Measurements from ENCODE around the gene MAPK4. TPM values are rescaled to one million over a fixed set of nuclear protein-coding genes. Genes with fewer than 3 reads are reported as not detected.

Gene MAPK4
- total RNA-seq, 1 donor from 2014 or later, result 2.2 TPM

DNA sequence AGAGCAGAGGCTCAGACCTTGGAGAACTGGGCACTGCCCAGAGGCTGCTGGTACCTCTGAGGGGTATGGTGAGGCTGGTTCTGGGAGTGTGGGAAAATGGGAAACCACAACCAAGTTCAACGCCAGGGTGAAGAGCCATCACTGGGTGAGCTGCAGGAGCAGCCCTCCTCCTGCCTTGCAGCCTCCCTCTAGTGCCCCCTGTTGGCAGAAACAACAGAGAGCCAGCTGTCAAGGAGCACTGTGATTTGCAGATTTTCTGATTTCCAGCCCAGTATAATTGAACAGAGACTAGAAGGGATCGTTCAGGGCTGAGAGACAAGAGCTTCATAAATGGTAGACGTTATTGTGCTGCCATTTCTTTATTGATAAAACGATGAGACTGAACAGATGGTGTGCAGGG lies 50.5 kb downstream of the MAPK4 start:
- no peaks in the 10 kb centered on the region for H3K27me3 ChIP-seq
- TF ChIP-seq, protein P1, sequence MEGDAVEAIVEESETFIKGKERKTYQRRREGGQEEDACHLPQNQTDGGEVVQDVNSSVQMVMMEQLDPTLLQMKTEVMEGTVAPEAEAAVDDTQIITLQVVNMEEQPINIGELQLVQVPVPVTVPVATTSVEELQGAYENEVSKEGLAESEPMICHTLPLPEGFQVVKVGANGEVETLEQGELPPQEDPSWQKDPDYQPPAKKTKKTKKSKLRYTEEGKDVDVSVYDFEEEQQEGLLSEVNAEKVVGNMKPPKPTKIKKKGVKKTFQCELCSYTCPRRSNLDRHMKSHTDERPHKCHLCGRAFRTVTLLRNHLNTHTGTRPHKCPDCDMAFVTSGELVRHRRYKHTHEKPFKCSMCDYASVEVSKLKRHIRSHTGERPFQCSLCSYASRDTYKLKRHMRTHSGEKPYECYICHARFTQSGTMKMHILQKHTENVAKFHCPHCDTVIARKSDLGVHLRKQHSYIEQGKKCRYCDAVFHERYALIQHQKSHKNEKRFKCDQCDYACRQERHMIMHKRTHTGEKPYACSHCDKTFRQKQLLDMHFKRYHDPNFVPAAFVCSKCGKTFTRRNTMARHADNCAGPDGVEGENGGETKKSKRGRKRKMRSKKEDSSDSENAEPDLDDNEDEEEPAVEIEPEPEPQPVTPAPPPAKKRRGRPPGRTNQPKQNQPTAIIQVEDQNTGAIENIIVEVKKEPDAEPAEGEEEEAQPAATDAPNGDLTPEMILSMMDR (IDR thresholded peaks at IDR 0.05), result no peak
- TF ChIP-seq POLR2AphosphoS5 (IDR thresholded peaks at IDR 0.05; ENCODE audit: insufficient read depth in 1 of 2, low read depth in 1 of 2) (no peak), POLR2A (IDR thresholded peaks at IDR 0.05) (no peak)
- H3K9me3 ChIP-seq, result no peaks in the 10 kb centered on the region
- intact Hi-C loops (cut with DNase I), result no loop called here
- H3K36me3 ChIP-seq, result no peaks in the 10 kb centered on the region
- H3K4me1 ChIP-seq, result no peaks in the 10 kb centered on the region
- no peak overlapping the region for H3K27ac ChIP-seq
- DNase-seq (ENCODE audit: extremely low spot score in 2 of 2), result no peak
- no peak overlapping the region for H3K4me3 ChIP-seq

DNA sequence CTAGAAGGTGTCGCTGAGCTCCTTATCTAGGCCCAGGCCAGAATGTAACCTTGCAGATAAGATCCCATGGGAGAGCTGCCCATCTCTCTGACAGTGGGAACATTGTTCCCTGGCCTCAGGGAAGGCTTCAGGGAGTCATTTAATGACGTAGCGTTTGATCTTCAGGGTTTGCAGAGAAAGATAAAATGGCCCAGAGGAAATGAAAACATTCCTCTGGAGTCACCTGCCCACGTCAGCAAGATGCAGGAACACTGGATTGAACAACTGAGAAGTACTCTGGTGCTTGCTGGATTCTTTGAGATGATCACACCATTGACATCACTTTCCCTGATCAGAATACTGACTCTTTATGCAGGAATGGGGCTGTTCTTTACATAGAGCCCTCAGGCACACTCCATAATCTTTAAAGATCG lies 51.6 kb downstream of the MAPK4 start:
- Histone ChIP-seq H3K27me3 (no peaks in the 10 kb centered on the region), H3K9me3 (no peaks in the 10 kb centered on the region), H3K4me3 (no peak overlapping the region), H3K4me1 (no peaks in the 10 kb centered on the region), H3K36me3 (no peaks in the 10 kb centered on the region), H3K27ac (no peak overlapping the region)
- TF ChIP-seq POLR2AphosphoS5 (IDR thresholded peaks at IDR 0.05; ENCODE audit: insufficient read depth in 1 of 2, low read depth in 1 of 2), result no peak
- TF ChIP-seq POLR2A (IDR thresholded peaks at IDR 0.05), result no peak
- TF ChIP-seq, protein P1 (IDR thresholded peaks at IDR 0.05), result no peak
- intact Hi-C loops (cut with DNase I), result no loop called here
- DNase-seq (ENCODE audit: extremely low spot score in 2 of 2), result no peak

DNA sequence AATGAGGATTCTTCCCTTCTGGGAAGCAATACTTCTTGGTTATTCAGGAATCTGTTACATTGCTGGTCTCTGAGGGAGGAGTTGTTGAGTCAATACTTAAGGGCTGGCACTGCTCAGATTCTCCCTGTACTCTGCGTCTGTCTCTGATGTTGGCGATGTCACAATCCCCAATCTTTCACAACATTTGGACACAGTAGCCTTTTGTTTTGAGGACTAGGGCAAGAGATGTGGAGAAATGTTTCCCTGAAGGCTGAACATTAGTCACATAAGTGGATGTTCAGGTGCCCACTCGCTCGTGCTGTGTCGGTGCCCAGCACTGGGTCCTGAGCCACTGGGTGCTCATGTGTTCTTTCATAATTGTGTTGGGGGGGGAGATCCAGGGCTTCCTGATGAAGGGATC lies 55.0 kb downstream of the MAPK4 start:
- H3K27me3 ChIP-seq, result no peaks in the 10 kb centered on the region
- TF ChIP-seq, protein P1 (IDR thresholded peaks at IDR 0.05), result no peak
- no peak overlapping the region for H3K27ac ChIP-seq
- intact Hi-C loops (cut with DNase I), result no loop called here
- H3K4me3 ChIP-seq, result no peak overlapping the region
- H3K4me1 ChIP-seq, result no peaks in the 10 kb centered on the region
- no peak for DNase-seq (ENCODE audit: extremely low spot score in 2 of 2)
- no peaks in the 10 kb centered on the region for H3K36me3 ChIP-seq
- no peaks in the 10 kb centered on the region for H3K9me3 ChIP-seq

DNA sequence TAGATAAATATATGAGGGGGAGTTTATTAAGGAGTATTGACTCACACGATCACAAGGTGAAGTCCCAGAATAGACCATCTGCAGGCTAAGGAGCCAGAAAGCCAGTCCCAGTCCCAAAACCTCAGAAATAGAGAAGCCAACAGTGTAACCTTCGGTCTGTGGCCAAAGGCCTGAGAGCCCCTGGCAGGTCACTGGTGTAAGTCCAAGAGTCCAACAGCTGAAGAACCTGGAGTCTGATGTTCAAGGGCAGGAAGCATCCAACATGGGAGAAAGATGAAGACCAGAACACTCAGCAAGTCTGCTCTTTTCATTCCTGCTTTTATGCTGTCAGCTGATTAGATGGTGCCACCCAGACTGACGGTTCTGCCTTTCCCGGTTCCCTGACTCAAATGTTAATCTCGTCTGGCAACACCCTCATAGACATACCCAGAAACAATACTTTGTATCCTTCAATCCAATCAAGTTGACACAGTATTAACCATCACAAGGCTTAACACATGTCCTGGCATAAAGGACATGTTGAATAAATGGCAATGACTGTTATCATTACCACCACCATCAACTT lies 56.7 kb downstream of the MAPK4 start:
- no peak overlapping the region for H3K4me3 ChIP-seq
- H3K27ac ChIP-seq, result no peak overlapping the region
- intact Hi-C loops (cut with DNase I), result no loop called here
- DNase-seq (ENCODE audit: extremely low spot score in 2 of 2), result no peak
- H3K27me3 ChIP-seq, result no peaks in the 10 kb centered on the region
- H3K4me1 ChIP-seq, result no peaks in the 10 kb centered on the region
- H3K9me3 ChIP-seq, result no peaks in the 10 kb centered on the region
- H3K36me3 ChIP-seq, result no peaks in the 10 kb centered on the region
- TF ChIP-seq, protein P1 (IDR thresholded peaks at IDR 0.05), result no peak
- TF ChIP-seq POLR2A (IDR thresholded peaks at IDR 0.05), result no peak
- TF ChIP-seq POLR2AphosphoS5 (IDR thresholded peaks at IDR 0.05; ENCODE audit: insufficient read depth in 1 of 2, low read depth in 1 of 2), result no peak

DNA sequence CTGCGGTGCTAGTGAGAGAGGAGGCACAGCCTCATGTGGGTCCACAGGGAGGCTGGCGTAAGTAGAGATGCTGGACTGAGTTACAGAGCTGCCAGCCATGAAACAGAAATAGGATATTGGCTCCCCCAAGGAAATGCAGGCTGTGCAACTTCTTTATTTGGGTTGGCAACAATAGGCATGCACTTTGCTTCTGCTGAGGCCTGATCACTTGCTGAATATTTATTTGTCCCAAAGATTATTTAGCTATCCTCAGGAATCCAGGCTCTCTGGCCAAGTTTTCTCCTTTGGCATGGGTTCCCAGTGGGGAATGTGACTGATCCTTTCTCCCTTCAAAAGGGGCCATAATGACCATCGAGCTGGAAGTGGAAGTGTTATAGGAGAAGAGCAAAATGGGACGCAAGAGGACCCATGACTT lies 60.0 kb downstream of the MAPK4 start:
- DNase-seq (ENCODE audit: extremely low spot score in 2 of 2), result no peak
- Histone ChIP-seq H3K4me1 (no peaks in the 10 kb centered on the region), H3K36me3 (no peaks in the 10 kb centered on the region), H3K4me3 (no peak overlapping the region), H3K27ac (no peak overlapping the region), H3K9me3 (no peaks in the 10 kb centered on the region), H3K27me3 (no peaks in the 10 kb centered on the region)
- TF ChIP-seq, protein P1 (IDR thresholded peaks at IDR 0.05), result no peak
- TF ChIP-seq POLR2AphosphoS5 (IDR thresholded peaks at IDR 0.05; ENCODE audit: insufficient read depth in 1 of 2, low read depth in 1 of 2) (no peak), POLR2A (IDR thresholded peaks at IDR 0.05) (no peak)
- intact Hi-C loops (cut with DNase I), result no loop called here
